Small intestine (tissue), 7 donors: ENCODE results near the gene PFN1. TPM values are rescaled to one million over a fixed set of nuclear protein-coding genes. Genes with fewer than 3 reads are reported as not detected.

Source experiments
- DNase-seq, 2 donors: peaks; one replicate each; pipeline versions ENCODE4 v3.0.0 to v3.0.0-alpha.2; 2013
- FAIRE-seq: peaks from 2 replicates; lab custom pipeline; 2012; peaks lifted over from hg19 to GRCh38; lab: Jason Lieb, UNC
- H3K27ac ChIP-seq, 3 donors: one replicate each; pipeline ENCODE4 v1.5.1; 2013; ENCODE audit warnings: low read length in 2 of 3, mild to moderate bottlenecking in 2 of 3, control low read depth in 1 of 3, inconsistent platforms in 1 of 3, low read depth in 1 of 3, moderate library complexity in 1 of 3
- H3K27me3 ChIP-seq, 3 donors: one replicate each; pipeline ENCODE4 v1.6.1; 2013; ENCODE audit warnings: low read length in 3 of 3, inconsistent platforms in 1 of 3; ENCODE audit not compliant: control insufficient read depth in 3 of 3, insufficient read depth in 3 of 3
- H3K36me3 ChIP-seq, 3 donors: one replicate each; pipeline ENCODE4 v1.6.1; 2013; ENCODE audit warnings: low read length in 3 of 3, inconsistent platforms in 1 of 3, low read depth in 1 of 3, mild to moderate bottlenecking in 1 of 3, moderate library complexity in 1 of 3; ENCODE audit not compliant: control insufficient read depth in 3 of 3, insufficient read depth in 2 of 3
- H3K4me1 ChIP-seq, 3 donors: one replicate each; pipeline ENCODE4 v1.6.1; 2013; ENCODE audit warnings: low read length in 2 of 3, inconsistent platforms in 1 of 3, low read depth in 1 of 3, mild to moderate bottlenecking in 1 of 3, moderate library complexity in 1 of 3; ENCODE audit not compliant: control insufficient read depth in 3 of 3, insufficient read depth in 2 of 3
- H3K4me3 ChIP-seq, 3 donors: one replicate each; pipeline ENCODE4 v1.5.1; 2013; ENCODE audit warnings: low read length in 3 of 3, control low read depth in 1 of 3, inconsistent platforms in 1 of 3, low read depth in 1 of 3, mild to moderate bottlenecking in 1 of 3, moderate library complexity in 1 of 3
- H3K9me3 ChIP-seq, 2 donors: one replicate each; pipeline ENCODE4 v1.6.1; 2013; ENCODE audit warnings: low read depth in 1 of 2, low read length in 1 of 2; ENCODE audit not compliant: control insufficient read depth in 2 of 2, insufficient read depth in 1 of 2
- WGBS, 3 donors: extraction: QIAGEN DNeasy Blood & Tissue Kit; methylation state at CpG; one replicate each; pipeline ENCODE4 v1.1.7; 2013; 5-methylcytosine and 5-hydroxymethylcytosine counted together
- polyA plus RNA-seq, 4 donors: library from polyadenylated mRNA; stranded (reverse) in 3 of 4; unstranded in 1 of 4; fragments of 200-250 nt in 3 of 4; fragments of 120-200 nt in 1 of 4; gene quantifications; one replicate each; pipeline versions ENCODE4 v1.2.1 to v1.2.3, GENCODE V29; 2013
- donor health status: healthy with polysubstance abuse.
- donor health status: control.
- donor health status: control.
- donor health status: Bipolar disorder and iron deficiency.
- donor health status: healthy.

PFN1 gene
- polyA plus RNA-seq, 4 donors: 501 to 1,180 (median 908) TPM

- 0% methylated on average over 64 to 72 of the region's 72 CpGs for WGBS, 3 donors
- H3K4me3 ChIP-seq: peak within 1 kb of the TSS; percentile 64 to 97 (median 92)
- H3K4me1 ChIP-seq: peaks cover 7 to 25% (median 8%) of the 10 kb centered on the region in 3 donors
- FAIRE-seq: no peak
- peak; percentile 99 to 100 for DNase-seq
- peak within 1 kb of the TSS; percentile 87 to 96 (median 93) for H3K27ac ChIP-seq
- peaks cover 2 to 70% (median 20%) of the 10 kb centered on the region in 3 donors for H3K36me3 ChIP-seq
- no peaks in the 10 kb centered on the region for H3K9me3 ChIP-seq
- H3K27me3 ChIP-seq: no peaks in the 10 kb centered on the region
Observed at GRCh38 chr17:4939796-4940554, 8.4 kb downstream of the PFN1 start, which contains the start of the genes RNF167 and SLC25A11. Gene RNF167 (plus strand): TSS chr17:4940268. CDS start chr17:4940910, 642 bp downstream. Gene SLC25A11 (minus strand): TSS chr17:4940046. CDS start chr17:4939910, 136 bp downstream.

GRCh38 chr17:4939546-4939795 is 8.9 kb downstream of the PFN1 start:
- peak overlapping the region; percentile 87 to 96 (median 93) for H3K27ac ChIP-seq
- no peaks in the 10 kb centered on the region for H3K27me3 ChIP-seq
- H3K4me3 ChIP-seq: peak overlapping the region; percentile 64 to 97 (median 92)
- peaks cover 4 to 22% (median 9%) of the 10 kb centered on the region in 3 donors for H3K4me1 ChIP-seq
- FAIRE-seq (no peak), DNase-seq (no peak)
- WGBS, 3 donors: 0 to 1% (median 0%) methylated on average over 9 to 16 of the region's 16 CpGs
- H3K9me3 ChIP-seq: no peaks in the 10 kb centered on the region
- peaks cover 2 to 65% (median 15%) of the 10 kb centered on the region in 3 donors for H3K36me3 ChIP-seq

GRCh38 chr17:4938688-4939545 is 9.4 kb downstream of the PFN1 start:
- DNase-seq (peak; percentile 19 to 29), FAIRE-seq (no peak)
- H3K27me3 ChIP-seq: no peaks in the 10 kb centered on the region
- H3K9me3 ChIP-seq: no peaks in the 10 kb centered on the region
- WGBS, 3 donors: 23 to 56% (median 41%) methylated on average over 18 to 19 of the region's 19 CpGs
- peak overlapping the region; percentile 87 to 96 (median 93) for H3K27ac ChIP-seq
- H3K4me1 ChIP-seq: peaks cover 4 to 26% (median 11%) of the 10 kb centered on the region in 3 donors
- H3K36me3 ChIP-seq: peaks cover 2 to 60% (median 12%) of the 10 kb centered on the region in 3 donors
- H3K4me3 ChIP-seq: peak overlapping the region; percentile 64 to 97 (median 92)

GRCh38 chr17:4938069-4938491 is 10.2 kb downstream of the PFN1 start:
- Histone ChIP-seq H3K4me1 (peaks cover 3 to 27% (median 12%) of the 10 kb centered on the region in 3 donors), H3K9me3 (no peaks in the 10 kb centered on the region), H3K27ac (no peak overlapping the region), H3K36me3 (peaks cover 2 to 53% (median 8%) of the 10 kb centered on the region in 3 donors), H3K27me3 (no peaks in the 10 kb centered on the region), H3K4me3 (peak overlapping the region in 1 of 3 donors; percentile 92)
- 91 to 97% (median 95%) methylated on average over 11 of the region's 11 CpGs for WGBS, 3 donors
- DNase-seq (no peak), FAIRE-seq (no peak)

- FAIRE-seq (no peak), DNase-seq (no peak)
- no peak overlapping the region for H3K27ac ChIP-seq
- peaks cover 3 to 27% (median 12%) of the 10 kb centered on the region in 3 donors for H3K4me1 ChIP-seq
- H3K4me3 ChIP-seq: no peak overlapping the region
- no peaks in the 10 kb centered on the region for H3K27me3 ChIP-seq
- no peaks in the 10 kb centered on the region for H3K9me3 ChIP-seq
- 93 to 95% (median 95%) methylated on average over 15 to 16 of the region's 16 CpGs for WGBS, 3 donors
- peaks cover 2 to 53% (median 6%) of the 10 kb centered on the region in 3 donors for H3K36me3 ChIP-seq
Observed at GRCh38 chr17:4937553-4937952, 10.8 kb downstream of the PFN1 start.

- 87 to 89% (median 87%) methylated on average over 3 of the region's 3 CpGs for WGBS, 3 donors
- no peak for FAIRE-seq
Observed at GRCh38 chr17:4936436-4936835, 11.9 kb downstream of the PFN1 start.

GRCh38 chr17:4935650-4936049 is 12.7 kb downstream of the PFN1 start:
- H3K27me3 ChIP-seq: no peaks in the 10 kb centered on the region
- peaks cover 3 to 17% (median 7%) of the 10 kb centered on the region in 3 donors for H3K4me1 ChIP-seq
- H3K4me3 ChIP-seq: no peak overlapping the region
- DNase-seq (no peak), FAIRE-seq (no peak)
- no peaks in the 10 kb centered on the region for H3K9me3 ChIP-seq
- peaks cover 2 to 50% (median 3%) of the 10 kb centered on the region in 3 donors for H3K36me3 ChIP-seq
- no peak overlapping the region for H3K27ac ChIP-seq

More at GRCh38 chr17:4936436-4936835, 11.9 kb downstream of the PFN1 start:
- Histone ChIP-seq H3K27ac (no peak overlapping the region), H3K27me3 (no peaks in the 10 kb centered on the region), H3K4me1 (peaks cover 3 to 20% (median 11%) of the 10 kb centered on the region in 3 donors), H3K36me3 (peaks cover 2 to 48% (median 3%) of the 10 kb centered on the region in 3 donors), H3K9me3 (no peaks in the 10 kb centered on the region), H3K4me3 (no peak overlapping the region)
- no peak for DNase-seq
